Tibial nerve (tissue), 4 donors: ENCODE measurements around the gene SMG6.

Experiments used
- CTCF ChIP-seq, 5 experiments: fragments of 200-600 bp in 3 of 5; fragments of 450-650 bp in 2 of 5; sonication (generic) in 3 of 5; IDR thresholded peaks; one replicate each; pipeline ENCODE4 v1.5.1; 2016 to 2019; ENCODE audit warnings: antibody characterized with exemption in 5 of 5, mild to moderate bottlenecking in 3 of 5, moderate library complexity in 2 of 5
- EP300 ChIP-seq, 2 donors: sonication (generic); formaldehyde crosslinking; IDR thresholded peaks; one replicate each; pipeline ENCODE4 v1.6.1; 2017; ENCODE audit warnings: antibody characterized with exemption in 2 of 2, mild to moderate bottlenecking in 1 of 2
- POLR2A ChIP-seq, 2 donors: fragments of 450-650 bp; IDR thresholded peaks; one replicate each; pipeline ENCODE4 v1.6.1; 2017; ENCODE audit warnings: antibody characterized with exemption in 2 of 2, mild to moderate bottlenecking in 2 of 2, moderate library complexity in 2 of 2

GRCh38 chr17:2344528-2344927, 40.9 kb upstream of the SMG6 start:
- TF ChIP-seq CTCF (IDR thresholded peaks at IDR 0.05), result no peak
- no peak for TF ChIP-seq POLR2A (IDR thresholded peaks at IDR 0.05)
- TF ChIP-seq EP300 (IDR thresholded peaks at IDR 0.05), result no peak
